Panc1 (cell line): ENCODE measurements around the gene NFS1. TPM values are rescaled to one million over a fixed set of nuclear protein-coding genes. Genes with fewer than 3 reads are reported as not detected.

ENCODE experiments used
- ATAC-seq: fragments of 200-7000 bp; cut with Tn5 transposase; 2 replicates; pipeline ENCODE4 v1.9.1; 2020; ENCODE audit warnings: mild to moderate bottlenecking, moderate library complexity
- BruUV-seq: library from RNA; stranded (reverse); fragments of 400-500 nt; replicated peaks from 2 replicates; lab custom pipeline; 2021; lab: Mats Ljungman, UMichigan
- CTCF ChIA-PET: fragments of 300-600 bp; sonication (Branson Sonifier 250); formaldehyde crosslinking; loops from one replicate; lab custom pipeline; 2022; ENCODE audit warnings: antibody characterized with exemption; lab: Charles Lee
- POLR2A ChIA-PET: fragments of 300-600 bp; sonication (Branson Sonifier 250); formaldehyde crosslinking; loops from one replicate; lab custom pipeline; 2022; ENCODE audit warnings: antibody characterized with exemption; lab: Charles Lee
- DNase-seq: peaks from one replicate; pipeline ENCODE4 v3.0.0-alpha.2; 2010; ENCODE audit warnings: low read depth, low spot score
- H3K27ac ChIP-seq: 2 replicates; pipeline ENCODE4 v1.5.1; 2011; ENCODE audit warnings: mild to moderate bottlenecking, low read length, inconsistent platforms
- H3K27me3 ChIP-seq: fragments of 200-500 bp; sonication (Bioruptor generic); 2 replicates; pipeline ENCODE4 v1.6.0; 2014; ENCODE audit warnings: low read length, inconsistent platforms; ENCODE audit not compliant: control insufficient read depth, insufficient read depth
- H3K36me3 ChIP-seq: fragments of 200-500 bp; sonication (Bioruptor generic); 2 replicates; pipeline ENCODE4 v1.5.1; 2014; ENCODE audit warnings: inconsistent platforms, mild to moderate bottlenecking, low read length, moderate library complexity; ENCODE audit not compliant: control insufficient read depth, insufficient read depth
- H3K4me1 ChIP-seq: 2 replicates; pipeline ENCODE4 v1.5.1; 2011; ENCODE audit warnings: inconsistent platforms, mild to moderate bottlenecking, low read length, moderate library complexity; ENCODE audit not compliant: control insufficient read depth, insufficient read depth
- H3K4me3 ChIP-seq, 2 experiments: 2 replicates each; pipeline ENCODE4 v1.5.1; 2011 to 2012; ENCODE audit warnings: low read depth in 2 of 2, low read length in 2 of 2, mild to moderate bottlenecking in 2 of 2, inconsistent platforms in 1 of 2, moderate library complexity in 1 of 2
- H3K9me3 ChIP-seq: fragments of 200-500 bp; sonication (Bioruptor generic); 2 replicates; pipeline ENCODE4 v1.5.1; 2014; ENCODE audit warnings: low read depth, mild to moderate bottlenecking, inconsistent platforms, low read length, moderate library complexity; ENCODE audit not compliant: control insufficient read depth, insufficient read depth
- CTCF ChIP-seq: fragments of 450-650 bp; IDR thresholded peaks from 2 replicates; pipeline ENCODE4 v1.5.1; 2017; ENCODE audit warnings: mild to moderate bottlenecking
- POLR2AphosphoS5 ChIP-seq: IDR thresholded peaks from 2 replicates; pipeline ENCODE4 v1.6.1; 2012; ENCODE audit warnings: mild to moderate bottlenecking, low read depth, low read length, moderate library complexity
- REST ChIP-seq, 2 experiments: IDR thresholded peaks; 2 replicates each; pipeline ENCODE4 v1.6.1; 2011 to 2012; ENCODE audit warnings: low read depth in 2 of 2, control low read depth in 1 of 2, low read length in 1 of 2, mild to moderate bottlenecking in 1 of 2, moderate library complexity in 1 of 2; ENCODE audit not compliant: insufficient read depth in 1 of 2
- SIN3A ChIP-seq: IDR thresholded peaks from 2 replicates; pipeline ENCODE4 v1.6.1; 2012; ENCODE audit warnings: low read depth, mild to moderate bottlenecking, low read length, moderate library complexity, borderline replicate concordance; ENCODE audit not compliant: insufficient read depth
- TCF7L2 ChIP-seq: IDR thresholded peaks from 2 replicates; pipeline ENCODE4 v1.6.1; 2011; ENCODE audit warnings: mild to moderate bottlenecking, low read depth, low read length, inconsistent platforms
- in situ Hi-C: cut with HindIII; loops from 2 replicates; pipeline ENCODE4 v1.10.0; 2016; ENCODE audit warnings: low sequenced_read_pairs, low pct_unique_long_range_greater_than_20kb
- intact Hi-C: fragments of 100-400 bp; cut with micrococcal nuclease; formaldehyde crosslinking; loops from one replicate; pipeline ENCODE4 v1.10.0; 2022; ENCODE audit not compliant: unreplicated experiment
- total RNA-seq: library from RNA; stranded (reverse); gene quantifications from one replicate; pipeline ENCODE4 v1.2.1, GENCODE V29; 2021; ENCODE audit not compliant: unreplicated experiment

The NFS1 gene
- total RNA-seq, 1 experiment from 2014 or later, result 44.9 TPM

- intact Hi-C loops, result no loop called here
- ChIA-PET POLR2A (no interaction called here), CTCF (no interaction called here)
- Histone ChIP-seq H3K36me3 (no peaks in the 10 kb centered on the region), H3K9me3 (no peaks in the 10 kb centered on the region), H3K4me3 (no peak overlapping the region), H3K27ac (no peak overlapping the region), H3K4me1 (no peaks in the 10 kb centered on the region), H3K27me3 (no peaks in the 10 kb centered on the region)
- TF ChIP-seq POLR2AphosphoS5, result no peak
- TF ChIP-seq SIN3A, result no peak
- TF ChIP-seq CTCF, result no peak
- BruUV-seq, result no TSS peak
- in situ Hi-C loops, result no loop called here
- ATAC-seq (no peak), DNase-seq (no peak)
These were observed 63.1 kb downstream of the NFS1 start for GRCh38 chr20:35636095-35636494.

GRCh38 chr20:35635652-35636051, 63.5 kb downstream of the NFS1 start:
- Histone ChIP-seq H3K27me3 (no peaks in the 10 kb centered on the region), H3K4me1 (no peaks in the 10 kb centered on the region), H3K27ac (no peak overlapping the region), H3K9me3 (no peaks in the 10 kb centered on the region), H3K36me3 (peaks cover 1% of the 10 kb centered on the region; the same call in 1 of the 2 replicates), H3K4me3 (no peak overlapping the region)
- TF ChIP-seq REST (IDR thresholded peaks at IDR 0.05; ENCODE audit: insufficient read depth in 1 of 2, low read depth in 2 of 2, low read length in 1 of 2) (no peak), CTCF (no peak), TCF7L2 (no peak), SIN3A (no peak)
- no TSS peak for BruUV-seq
- intact Hi-C loops, result no loop called here
- ChIA-PET POLR2A (no interaction called here), CTCF (no interaction called here)
- in situ Hi-C loops, result no loop called here
- no peak for DNase-seq
- no peak for ATAC-seq
